Embryonic facial prominence (tissue), 1 donor: ENCODE data around the gene CD79B.

Experiments used
- DNase-seq: peaks from one replicate; pipeline ENCODE4 v3.0.0-alpha.2; 2016; ENCODE audit errors: extremely low spot score

Gene CD79B

DNA sequence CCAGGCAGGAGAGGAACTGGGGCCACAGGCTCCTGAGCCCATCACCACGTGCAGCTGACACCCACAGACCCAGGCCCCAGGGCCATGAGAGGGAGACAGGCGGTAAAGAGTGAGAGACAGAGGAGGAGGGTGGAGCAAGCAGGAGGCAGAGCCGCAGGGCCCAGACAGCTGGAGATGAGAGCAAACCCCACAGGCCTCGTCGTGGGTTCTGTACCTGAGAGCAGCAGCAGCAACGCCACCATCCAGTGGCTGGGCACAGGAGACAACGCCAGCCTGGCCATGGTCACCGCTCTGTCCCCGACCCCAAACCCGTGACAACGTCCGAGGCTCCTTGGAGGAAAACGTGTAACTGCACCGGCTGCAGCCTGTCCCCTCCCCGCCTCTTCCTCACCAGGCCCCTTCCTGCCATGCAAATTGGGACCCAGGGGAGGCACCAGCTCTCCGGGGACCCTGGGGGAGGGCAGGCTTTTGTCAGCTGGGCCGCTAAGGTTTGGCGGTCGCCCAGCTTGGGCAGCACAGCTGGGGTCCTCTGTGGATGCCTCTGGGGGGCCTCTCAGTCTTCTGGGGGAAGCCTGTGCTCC lies at the start of gene CD79B:
Gene CD79B, minus strand, starts transcription at position 351 of the 581 bp plus-strand sequence. Its CDS starts 70 bp downstream, at position 281.
- DNase-seq: no peak

DNA sequence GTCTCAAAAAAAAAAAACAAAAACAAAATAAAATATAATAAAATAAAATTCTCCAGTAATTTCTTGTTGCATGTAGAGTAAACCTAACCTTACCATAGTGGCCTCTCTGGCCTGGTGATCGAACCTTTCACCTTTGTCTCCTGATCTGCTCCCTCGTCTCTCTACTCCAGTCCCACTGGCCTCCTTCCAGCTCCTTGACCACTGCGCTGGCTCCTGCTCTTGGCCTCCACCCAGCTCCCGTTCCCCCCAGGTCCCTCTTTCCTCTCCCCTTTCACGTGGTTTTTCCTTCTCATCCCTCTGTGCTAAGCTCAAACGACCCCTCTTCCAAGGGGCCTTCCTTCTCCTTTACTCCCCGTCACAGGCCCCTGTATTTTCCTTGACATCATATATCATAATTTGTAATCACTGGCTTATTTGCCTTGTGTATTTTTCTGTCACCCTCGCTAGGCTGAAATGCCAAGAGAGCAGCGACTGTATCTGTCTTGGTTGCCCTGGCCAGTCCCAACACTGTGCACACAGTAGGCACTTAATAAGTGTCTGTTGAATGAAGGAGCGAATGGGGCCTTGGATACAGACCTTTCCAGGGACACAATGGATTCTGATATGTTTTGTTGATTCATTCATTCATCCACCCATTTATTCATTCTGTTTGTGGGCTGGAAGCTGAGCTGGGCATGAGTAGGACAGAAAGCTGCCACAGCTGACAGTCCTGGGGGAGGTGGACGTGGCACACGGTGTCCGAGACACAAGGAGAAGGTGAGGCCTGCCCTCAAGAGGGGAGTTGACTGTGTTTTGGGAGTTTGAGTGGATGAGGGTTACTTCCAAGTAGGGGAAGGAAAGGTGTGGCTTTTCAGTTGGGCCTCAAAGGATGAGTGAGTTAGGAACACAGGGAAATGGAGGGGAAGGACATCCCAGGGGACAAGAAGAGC lies 46.4 kb upstream of the CD79B start:
- DNase-seq: no peak

DNA sequence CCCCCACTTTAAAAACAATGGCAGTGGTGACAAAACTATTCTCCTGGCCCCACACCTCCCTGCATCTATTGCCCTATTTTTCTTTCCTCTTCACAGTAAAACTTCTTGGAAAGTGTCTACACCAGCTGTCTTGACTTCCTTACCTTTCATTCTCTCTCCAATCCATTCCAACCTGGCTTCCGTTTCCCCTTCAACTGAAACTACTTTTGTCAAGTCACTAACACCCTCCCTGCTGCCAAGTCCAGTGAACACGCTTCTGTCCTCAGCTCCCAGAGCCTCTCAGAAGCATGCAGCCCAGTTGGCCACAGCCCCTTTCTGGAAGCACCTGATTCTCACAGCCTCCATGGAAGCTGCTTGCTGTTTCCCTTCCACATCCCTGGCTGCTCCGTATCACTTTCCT lies 44.6 kb upstream of the CD79B start:
- no peak for DNase-seq

DNA sequence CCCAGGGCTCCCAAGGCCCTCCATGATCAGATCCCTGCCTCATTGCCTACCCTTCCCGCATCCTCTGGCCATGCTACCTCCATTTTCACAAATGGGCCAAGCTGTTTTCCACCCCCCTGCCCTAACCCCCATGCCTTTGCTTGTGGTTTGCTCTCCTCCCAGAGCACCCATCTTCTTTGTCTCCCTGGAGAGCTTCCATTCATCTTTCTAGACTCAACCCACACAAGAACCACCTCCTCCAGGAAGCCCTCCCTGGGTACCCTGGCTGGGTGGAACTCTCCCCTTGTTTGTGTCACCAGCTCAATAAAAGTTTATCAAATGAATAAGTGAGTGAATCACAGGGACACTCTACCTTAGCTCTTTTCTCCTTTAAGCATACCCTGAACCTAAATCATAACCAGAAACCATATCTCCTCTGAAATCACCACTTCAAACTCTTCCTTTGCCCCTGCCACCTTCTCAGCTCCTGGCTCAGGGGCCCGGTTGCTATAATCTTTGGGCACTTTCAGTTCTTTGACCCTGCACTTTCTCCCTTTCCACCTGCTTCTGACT lies 43.5 kb upstream of the CD79B start:
- DNase-seq: no peak

DNA sequence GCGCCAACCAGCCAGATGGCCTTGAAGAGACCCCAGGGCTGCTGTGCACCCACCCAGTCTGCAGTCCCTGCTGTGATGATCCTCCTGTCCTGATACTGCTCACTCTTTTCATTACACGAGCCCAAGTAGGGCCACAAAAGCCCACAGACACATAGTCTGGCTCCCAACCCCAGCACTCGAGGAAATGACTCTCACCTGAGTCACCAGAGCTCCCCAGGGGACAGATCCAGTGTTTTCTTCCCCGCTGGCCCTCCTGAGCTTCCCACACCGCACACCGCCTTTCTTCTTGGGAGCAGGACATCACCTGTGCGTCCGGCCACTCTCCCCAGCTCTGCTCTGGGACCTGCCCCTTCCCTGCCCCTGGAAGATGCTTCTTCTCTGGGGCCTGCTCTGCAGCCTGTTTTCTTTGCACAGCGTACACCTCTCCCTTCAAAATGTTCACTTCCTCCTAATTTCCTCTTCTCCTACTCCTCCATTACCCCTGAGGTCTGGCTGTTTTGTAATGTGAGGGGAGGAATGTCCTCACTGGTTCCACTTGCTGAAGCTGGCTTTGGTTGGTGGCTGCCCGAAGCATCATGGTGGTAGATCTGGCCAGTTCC lies 42.6 kb upstream of the CD79B start:
- no peak for DNase-seq

DNA sequence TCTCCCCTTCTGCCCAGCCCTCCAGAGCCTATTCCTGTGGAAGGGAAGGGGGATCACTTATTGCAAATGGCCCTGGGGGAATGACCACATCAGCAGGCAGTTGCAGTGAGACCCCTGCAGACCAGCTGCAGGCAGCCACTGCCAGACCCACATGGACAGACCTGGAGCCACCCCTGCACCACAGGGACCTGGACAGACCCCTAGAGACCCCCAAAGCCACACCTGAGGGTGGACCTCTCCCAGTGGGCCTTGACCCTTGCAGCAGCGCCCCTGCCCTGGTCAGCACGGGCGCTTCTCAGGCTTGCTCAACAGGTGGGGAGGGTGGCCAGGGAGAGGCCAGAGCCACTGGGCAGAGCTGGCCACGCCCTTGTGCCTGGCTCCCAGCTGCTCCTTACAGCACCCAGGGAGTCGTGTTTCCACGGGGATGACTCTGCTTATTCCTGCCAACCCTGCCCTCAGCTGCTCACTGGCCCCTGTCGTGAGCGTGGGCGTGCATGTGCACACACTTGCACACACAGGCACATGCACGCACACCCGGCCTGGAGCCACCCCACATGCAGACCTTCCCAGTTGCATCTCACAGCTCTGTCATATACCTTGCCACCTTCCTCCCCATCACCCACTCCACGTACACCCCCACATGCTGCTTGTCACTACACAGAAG lies 41.9 kb upstream of the CD79B start:
- no peak for DNase-seq

DNA sequence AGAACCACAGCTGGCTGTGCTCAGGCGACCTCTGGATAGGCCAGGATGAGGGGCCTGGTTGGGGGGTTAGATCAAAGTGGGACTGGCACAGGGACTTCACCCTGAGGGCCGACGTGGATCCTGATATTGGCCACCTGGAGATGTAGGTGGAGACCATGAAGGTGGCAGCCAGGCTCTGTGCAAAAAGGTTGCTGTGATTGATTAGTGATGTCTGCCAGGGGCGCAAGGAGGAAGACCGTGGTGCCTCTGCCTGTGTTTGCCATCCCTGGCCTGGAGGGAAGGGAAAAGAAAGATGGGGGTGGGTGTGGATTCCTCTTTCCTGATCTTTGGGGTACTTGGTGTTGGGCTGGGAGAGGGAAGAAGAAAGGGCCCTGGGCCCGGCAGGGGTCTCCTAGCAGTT lies 41.1 kb upstream of the CD79B start:
- no peak for DNase-seq

DNA sequence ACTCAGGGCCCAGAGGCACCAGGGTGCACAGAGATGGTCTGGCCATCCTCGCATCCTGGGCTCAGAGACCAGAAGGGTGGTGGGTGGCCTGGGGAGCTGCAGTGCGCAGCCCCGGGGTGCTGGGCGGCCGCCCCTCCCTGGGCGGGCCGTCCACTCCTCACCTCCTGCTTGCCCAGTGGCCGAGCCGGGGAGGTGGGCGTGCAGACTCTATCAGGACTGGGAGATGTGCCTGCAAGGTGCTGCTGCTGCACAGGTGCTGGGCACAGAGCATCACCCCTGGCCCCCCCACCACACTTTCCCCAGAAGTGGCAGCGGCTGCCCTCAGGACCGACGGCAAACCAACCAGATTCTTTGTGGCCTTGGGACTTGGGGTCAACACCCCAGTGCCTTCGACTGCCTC lies 40.7 kb upstream of the CD79B start, which contains the start of gene SCN4A:
Gene SCN4A, minus strand, starts transcription at position 123 of the 400 bp plus-strand sequence. Its CDS starts 77 bp downstream, at position 46.
- no peak for DNase-seq

DNA sequence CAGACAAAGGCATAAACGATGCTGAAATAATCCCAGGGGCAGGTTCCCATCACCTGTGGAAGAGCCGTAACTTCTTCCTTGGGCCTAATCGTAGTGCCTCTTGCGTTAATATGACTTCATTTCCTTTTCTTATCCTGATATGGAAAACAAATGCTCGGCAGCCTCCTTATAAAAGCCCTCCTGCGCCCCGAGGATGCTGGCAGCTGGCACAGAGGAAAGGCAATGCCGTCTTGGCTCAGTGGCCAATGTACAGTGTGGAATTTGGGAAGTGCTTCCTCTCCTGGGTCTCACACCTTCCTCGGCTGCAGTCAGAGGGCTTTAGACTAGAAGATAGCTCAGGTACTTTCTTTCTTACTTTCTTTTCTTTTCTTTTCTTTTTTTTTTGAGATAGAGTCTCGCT lies 37.1 kb upstream of the CD79B start:
- DNase-seq: no peak

DNA sequence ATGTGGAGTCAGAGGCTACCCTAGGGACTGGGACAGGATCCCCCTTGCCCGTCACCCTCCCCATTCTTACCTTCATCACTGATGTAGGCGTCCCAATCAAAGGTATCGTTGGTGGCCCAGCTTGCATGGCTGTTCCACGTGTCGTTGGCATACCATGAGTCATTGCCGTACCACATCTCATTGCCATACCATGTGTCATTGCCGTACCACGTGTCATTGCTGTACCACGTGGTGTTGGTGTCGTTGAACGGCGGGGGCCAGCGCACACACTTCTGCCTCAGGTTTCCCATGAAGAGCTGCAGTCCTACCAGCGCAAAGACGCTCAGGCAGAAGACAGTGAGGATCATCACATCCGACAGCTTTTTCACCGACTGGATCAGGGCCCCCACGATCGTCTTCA lies 35.8 kb upstream of the CD79B start:
- DNase-seq: no peak

DNA sequence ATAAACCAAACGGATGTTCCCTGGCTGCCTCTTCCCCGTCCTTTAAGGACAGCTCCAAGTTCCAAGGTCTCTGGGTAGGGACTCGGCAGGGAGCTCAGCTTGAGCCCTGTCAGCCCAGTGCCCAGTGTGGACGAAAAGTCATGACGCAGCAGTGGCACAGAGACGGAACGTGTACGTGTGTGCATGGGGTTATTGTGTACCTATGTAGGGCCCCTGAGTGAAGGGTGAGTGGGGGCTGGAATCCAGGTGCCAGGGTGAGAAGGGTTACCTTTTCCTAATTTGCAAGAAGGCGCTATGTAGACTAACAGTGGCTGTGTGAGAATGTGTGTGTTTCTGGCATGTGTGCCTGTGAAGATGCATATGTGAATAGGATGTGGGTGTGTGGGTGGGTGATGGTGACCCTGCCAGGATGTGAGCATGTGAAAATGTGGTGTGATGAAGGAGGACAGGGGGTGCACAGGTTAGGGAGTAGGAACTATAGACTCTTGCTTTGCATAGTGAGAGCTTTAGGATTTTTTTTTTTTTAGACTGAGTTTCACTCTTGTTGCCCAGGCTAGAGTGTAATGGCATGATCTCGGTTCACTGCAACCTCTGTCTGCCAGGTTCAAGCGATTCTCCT lies 34.6 kb upstream of the CD79B start:
- no peak for DNase-seq

DNA sequence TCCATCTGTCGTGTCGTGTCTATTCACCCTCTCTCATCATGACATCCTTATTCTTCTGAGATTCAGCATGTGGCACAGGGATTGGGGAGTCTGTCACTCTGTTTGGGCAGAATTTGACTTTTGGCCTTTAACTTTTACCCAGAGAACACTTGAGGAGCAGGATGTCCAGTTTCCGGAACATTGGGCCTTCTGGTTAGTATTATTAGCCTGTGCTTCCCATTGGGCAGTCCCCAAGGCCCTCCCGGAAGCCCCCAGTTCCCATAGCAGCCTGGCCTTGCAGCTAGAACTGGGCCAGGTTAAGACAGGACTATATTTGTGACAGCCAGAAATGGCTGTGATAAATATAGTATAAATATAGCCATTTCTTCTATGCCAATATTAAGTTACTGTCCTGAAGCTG lies 31.0 kb upstream of the CD79B start:
- no peak for DNase-seq

DNA sequence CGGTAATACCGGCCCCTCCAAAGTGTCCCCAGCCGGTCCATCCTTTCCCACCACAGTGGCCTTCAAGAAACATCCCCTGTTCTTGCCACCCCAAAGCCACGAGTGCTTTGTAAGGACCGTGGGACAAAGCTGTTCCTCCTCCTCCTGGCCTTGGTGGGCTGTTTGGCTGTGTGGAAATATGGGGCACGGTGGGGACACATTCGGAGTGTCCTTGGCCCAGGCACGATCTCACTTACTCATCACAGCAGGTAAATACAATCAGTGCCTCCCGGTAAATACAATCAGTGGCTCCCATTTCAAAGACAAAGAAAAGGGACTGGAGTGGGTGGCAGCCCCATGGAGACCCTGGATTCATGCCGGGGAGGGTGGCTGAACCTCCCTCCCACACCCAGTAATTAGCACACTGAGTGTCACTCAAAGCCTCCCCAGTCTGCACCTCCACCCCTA lies 30.2 kb upstream of the CD79B start:
- DNase-seq: no peak

DNA sequence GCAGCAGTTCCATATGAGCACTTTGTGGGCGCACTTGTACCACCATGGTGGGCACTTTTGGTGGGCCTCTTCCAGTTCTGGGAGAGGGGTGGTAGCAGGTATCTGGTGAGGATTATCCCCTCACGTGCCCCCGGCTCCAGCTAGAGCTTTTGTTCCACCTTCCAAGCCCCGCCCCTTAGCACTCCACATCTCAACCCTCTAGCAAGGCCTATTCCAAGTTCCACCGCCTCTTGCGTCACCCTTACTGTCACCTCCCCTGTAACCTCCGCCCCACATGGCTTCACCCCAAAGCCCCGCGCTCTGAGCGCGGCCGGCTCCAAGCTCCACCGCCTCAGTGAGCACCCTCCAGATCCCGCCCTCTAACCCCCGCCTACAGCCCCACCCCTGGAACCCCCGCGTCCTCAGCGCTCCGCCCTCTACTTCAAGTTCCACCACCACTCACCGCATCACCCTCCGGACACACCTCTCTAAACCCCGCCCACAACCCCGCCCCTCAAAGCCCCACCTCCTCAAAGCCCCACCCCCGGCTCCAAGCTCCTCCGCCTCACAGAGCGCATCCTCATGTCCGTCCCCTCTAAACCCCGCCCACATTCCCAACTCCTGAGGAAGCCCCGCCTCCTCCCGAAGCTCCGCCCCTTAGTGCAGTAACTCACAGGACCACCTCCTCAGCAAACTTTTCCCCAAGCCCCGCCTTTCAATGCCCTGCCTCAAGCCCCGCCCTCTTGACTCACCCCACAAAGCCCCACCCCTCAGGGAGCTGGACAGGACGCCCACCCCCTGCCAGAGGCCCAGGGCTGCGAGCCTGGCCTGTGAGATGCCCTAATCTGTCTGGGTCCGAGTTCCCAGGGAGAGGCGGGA lies 29.5 kb upstream of the CD79B start:
- DNase-seq: no peak

DNA sequence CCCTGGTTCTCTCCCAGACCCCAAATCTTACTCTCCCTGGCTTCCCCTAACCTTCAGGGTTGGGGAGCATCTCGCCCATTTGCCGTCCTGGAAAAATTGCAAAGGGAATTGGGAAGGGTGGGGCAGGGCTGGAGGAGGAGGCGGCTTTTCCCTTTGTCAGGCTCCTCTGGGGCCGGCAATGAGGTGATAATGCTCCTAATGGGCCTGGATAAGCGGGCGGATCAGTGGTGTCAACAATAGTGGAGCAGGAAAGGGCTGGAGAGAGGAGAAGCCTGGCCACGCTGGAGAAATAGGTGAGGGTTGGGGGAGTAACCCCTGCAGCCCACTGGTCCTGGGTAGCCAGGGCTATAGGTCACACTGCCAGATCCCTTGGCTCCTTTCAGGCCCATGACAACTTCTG lies 28.3 kb upstream of the CD79B start:
- no peak for DNase-seq

DNA sequence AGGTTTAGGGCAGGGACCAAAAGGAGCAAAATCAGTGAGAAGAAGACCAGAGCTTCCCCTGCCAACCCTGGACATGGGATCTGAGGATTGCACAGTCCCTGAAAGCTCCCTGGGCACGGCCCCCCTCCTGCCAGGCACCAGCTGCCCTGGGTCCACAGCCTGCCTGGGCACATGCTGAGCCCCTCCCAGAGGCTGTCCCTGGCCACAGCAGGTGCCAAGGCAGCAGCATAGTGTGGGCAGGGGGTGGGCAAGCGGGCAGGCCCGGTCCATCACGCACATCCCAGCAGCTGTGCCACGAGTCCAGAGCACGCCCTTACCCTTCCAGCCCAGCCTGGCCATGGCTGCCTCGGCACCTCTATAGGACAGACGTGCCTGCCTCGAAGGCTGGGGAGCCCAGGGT lies 27.9 kb upstream of the CD79B start:
- DNase-seq: no peak

DNA sequence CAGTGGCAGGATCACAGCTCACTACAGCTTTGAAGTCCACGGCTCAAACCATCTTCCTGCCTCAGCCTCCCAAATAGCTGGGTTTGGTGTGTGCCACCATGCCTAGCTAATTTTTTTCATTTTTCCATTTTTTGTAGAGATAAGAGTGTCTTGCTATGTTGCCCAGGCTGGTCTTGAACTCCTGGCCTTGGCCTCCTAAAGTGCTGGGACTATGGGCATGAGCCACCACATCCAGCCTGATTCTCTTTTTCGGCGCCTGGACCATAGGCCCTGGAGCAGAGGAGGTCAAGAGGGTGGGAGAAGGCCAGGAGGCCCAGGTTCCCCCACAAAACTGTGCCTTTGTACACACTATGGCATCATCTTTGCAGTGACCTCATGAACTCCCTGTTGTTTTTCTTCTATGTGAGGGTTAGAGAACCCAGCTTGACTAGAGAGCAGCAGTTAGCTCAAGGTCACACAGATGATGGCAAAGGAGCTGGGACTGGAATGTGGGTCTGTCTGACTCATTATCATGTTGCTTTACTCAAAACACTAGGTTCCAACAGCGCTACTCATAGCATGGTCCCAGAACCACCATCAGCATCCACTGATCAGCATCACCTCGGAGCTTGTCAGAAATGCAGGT lies 24.3 kb upstream of the CD79B start:
- no peak for DNase-seq

DNA sequence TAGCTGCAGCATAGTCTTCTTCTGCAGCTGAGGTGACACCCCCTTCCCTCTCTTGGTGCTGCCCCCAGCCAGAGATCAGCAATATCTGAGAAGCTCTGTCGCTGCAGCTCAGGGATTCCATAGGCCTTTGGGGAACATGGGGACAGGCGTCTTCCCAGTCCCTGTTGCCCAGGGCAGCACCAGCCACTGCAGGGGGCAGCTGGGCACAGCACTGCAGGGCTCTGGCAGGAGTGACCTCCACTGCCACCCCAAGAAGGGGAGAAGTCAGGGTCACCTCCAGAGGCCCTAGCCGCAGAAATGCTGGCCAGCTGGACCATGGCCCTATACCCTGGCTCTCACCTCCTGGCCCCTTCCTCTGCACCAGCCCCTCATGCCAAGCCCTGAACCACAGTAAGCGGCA lies 23.7 kb upstream of the CD79B start:
- DNase-seq: no peak

DNA sequence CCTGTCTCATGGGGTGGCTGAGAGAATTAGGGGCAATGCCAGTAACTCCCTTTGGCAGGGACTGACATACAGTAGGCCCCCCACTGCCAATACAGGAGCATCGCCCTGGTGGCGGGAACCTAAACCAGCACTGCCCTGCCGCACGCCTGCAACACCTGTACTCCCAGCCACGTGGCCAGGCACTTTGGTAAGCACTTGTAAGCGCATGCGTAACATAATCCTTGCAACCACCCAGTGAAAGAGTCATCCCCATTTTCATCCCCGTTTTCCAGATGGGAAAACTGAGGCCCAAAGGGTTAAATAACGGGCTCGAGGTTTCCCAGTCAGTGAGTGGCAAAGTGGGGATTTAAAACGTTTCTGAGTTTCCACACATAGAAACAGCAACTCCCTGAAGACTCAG lies 23.1 kb upstream of the CD79B start:
- DNase-seq: no peak
